Lung (tissue), 12 donors: Measurements from ENCODE around the gene RALGPS2. TPM values are rescaled to one million over a fixed set of nuclear protein-coding genes. Genes with fewer than 3 reads are reported as not detected.

Source experiments
- ATAC-seq: fragments of 200-7000 bp; cut with Tn5 transposase; one replicate; pipeline ENCODE4 v1.9.1; 2020; ENCODE audit warnings: moderate number of reproducible peaks; ENCODE audit not compliant: insufficient read depth, low FRiP score
- DNase-seq, 3 donors: peaks; one replicate each; pipeline ENCODE4 v3.0.0-alpha.2; 2013 to 2017
- H3K27ac ChIP-seq, 2 donors: one replicate each; pipeline ENCODE4 v1.5.1; 2013; ENCODE audit warnings: mild to moderate bottlenecking in 2 of 2, moderate library complexity in 2 of 2, control low read depth in 1 of 2, inconsistent platforms in 1 of 2, low read depth in 1 of 2, low read length in 1 of 2
- H3K27me3 ChIP-seq, 3 donors: one replicate each; pipeline ENCODE4 v1.5.1; 2013; ENCODE audit warnings: low read length in 2 of 3; ENCODE audit not compliant: control insufficient read depth in 3 of 3, insufficient read depth in 3 of 3
- H3K36me3 ChIP-seq, 4 donors: one replicate each; pipeline ENCODE4 v1.5.1; 2013; ENCODE audit warnings: low read length in 4 of 4, mild to moderate bottlenecking in 1 of 4, moderate library complexity in 1 of 4; ENCODE audit not compliant: control insufficient read depth in 4 of 4, insufficient read depth in 4 of 4
- H3K4me1 ChIP-seq, 5 donors: one replicate each; pipeline ENCODE4 v1.5.1; 2013; ENCODE audit warnings: low read length in 5 of 5, mild to moderate bottlenecking in 2 of 5, moderate library complexity in 1 of 5; ENCODE audit not compliant: control insufficient read depth in 5 of 5, insufficient read depth in 5 of 5
- H3K4me3 ChIP-seq: one replicate; pipeline ENCODE4 v1.5.1; 2013; ENCODE audit warnings: mild to moderate bottlenecking, control low read depth, moderate library complexity
- H3K9ac ChIP-seq, 2 donors: one replicate each; pipeline ENCODE4 v1.5.1; 2013; ENCODE audit warnings: low read length in 2 of 2, control low read depth in 1 of 2; ENCODE audit not compliant: insufficient read depth in 1 of 2
- H3K9me3 ChIP-seq, 4 donors: one replicate each; pipeline ENCODE4 v1.5.1; 2013; ENCODE audit warnings: low read length in 3 of 4, mild to moderate bottlenecking in 1 of 4, moderate library complexity in 1 of 4; ENCODE audit not compliant: control insufficient read depth in 4 of 4, insufficient read depth in 3 of 4
- CTCF ChIP-seq: IDR thresholded peaks from 2 replicates; pipeline ENCODE4 v1.5.1; 2012; ENCODE audit warnings: mild to moderate bottlenecking; ENCODE audit errors: control extremely low read depth, extremely low read depth
- WGBS, 2 donors: extraction: QIAGEN DNeasy Blood & Tissue Kit; methylation state at CpG; one replicate each; pipeline ENCODE4 v1.1.7; 2013; 5-methylcytosine and 5-hydroxymethylcytosine counted together
- polyA plus RNA-seq, 2 donors: library from polyadenylated mRNA; stranded (reverse); fragments of 200-250 nt; gene quantifications; one replicate each; pipeline ENCODE4 v1.2.1, GENCODE V29; 2013
- total RNA-seq, 2 donors: library from RNA; depleted of rRNA in 1 of 2; stranded (reverse); fragments of >200 nt in 1 of 2; gene quantifications; one replicate each; pipeline ENCODE4 v1.2.1, GENCODE V29; 2014 to 2021
- donor health status: control.
- donor health status: control.
- donor health status: Bipolar disorder and iron deficiency.
- donor health status: healthy.
- donor health status: DM: yes; HTN: yes; CAD: no.

The RALGPS2 gene
- total and polyA plus RNA-seq, 4 donors: 1.2 to 33.2 (median 5.1) TPM

GRCh38 chr1:178768423-178768822 lies 43.4 kb downstream of the RALGPS2 start:
- no peak overlapping the region for H3K9ac ChIP-seq
- H3K27ac ChIP-seq: no peak overlapping the region
- ATAC-seq (no peak), DNase-seq (no peak)
- H3K9me3 ChIP-seq: peaks cover 0 to 11% (median 5%) of the 10 kb centered on the region in 4 donors
- TF ChIP-seq CTCF: peak; percentile 27
- 62 to 66% methylated on average over 4 of the region's 4 CpGs for WGBS, 2 donors
- H3K4me3 ChIP-seq: no peak overlapping the region
- no peaks in the 10 kb centered on the region for H3K36me3 ChIP-seq
- H3K4me1 ChIP-seq: no peaks in the 10 kb centered on the region
- no peaks in the 10 kb centered on the region for H3K27me3 ChIP-seq

GRCh38 chr1:178772952-178773351 lies 47.9 kb downstream of the RALGPS2 start:
- H3K4me3 ChIP-seq: no peak overlapping the region
- H3K4me1 ChIP-seq: no peaks in the 10 kb centered on the region
- WGBS, 2 donors: 90 to 92% methylated on average over 5 of the region's 5 CpGs
- no peak overlapping the region for H3K27ac ChIP-seq
- peaks cover 0 to 9% (median 4%) of the 10 kb centered on the region in 4 donors for H3K9me3 ChIP-seq
- no peaks in the 10 kb centered on the region for H3K36me3 ChIP-seq
- ATAC-seq: no peak
- DNase-seq: no peak
- no peaks in the 10 kb centered on the region for H3K27me3 ChIP-seq
- TF ChIP-seq CTCF: no peak
- no peak overlapping the region for H3K9ac ChIP-seq

- DNase-seq (peak in 2 of 3 donors; percentile 65 to 73), ATAC-seq (no peak)
- Histone ChIP-seq H3K36me3 (no peaks in the 10 kb centered on the region), H3K4me1 (no peaks in the 10 kb centered on the region), H3K9ac (no peak overlapping the region), H3K4me3 (no peak overlapping the region), H3K27me3 (no peaks in the 10 kb centered on the region), H3K27ac (no peak overlapping the region), H3K9me3 (peaks cover 0 to 4% (median 2%) of the 10 kb centered on the region in 4 donors)
- TF ChIP-seq CTCF: peak; percentile 2
These were observed 49.2 kb downstream of the RALGPS2 start for GRCh38 chr1:178774263-178774662.

- no peak for ATAC-seq
- no peak for TF ChIP-seq CTCF
- Histone ChIP-seq H3K27me3 (no peaks in the 10 kb centered on the region), H3K4me1 (peaks cover 0 to 6% (median 0%) of the 10 kb centered on the region in 5 donors), H3K27ac (no peak overlapping the region), H3K9ac (no peak overlapping the region), H3K4me3 (no peak overlapping the region), H3K36me3 (no peaks in the 10 kb centered on the region), H3K9me3 (no peaks in the 10 kb centered on the region)
- WGBS, 2 donors: 84 to 87% methylated on average over 2 of the region's 2 CpGs
- DNase-seq: no peak
These were observed 51.5 kb downstream of the RALGPS2 start for GRCh38 chr1:178776553-178776952.
